Loucy (cell line): ENCODE results near the gene TTL.
A peak's percentile ranks its signal among the peaks of the same experiment; 100 is the strongest.

ENCODE experiments used
- H2AFZ ChIP-seq: fragments of 200-600 bp; sonication (generic); 2 replicates; pipeline ENCODE4 v1.6.0; 2016; ENCODE audit warnings: antibody characterized with exemption, mild to moderate bottlenecking, low read length, moderate library complexity
- H3F3A ChIP-seq: fragments of 200-600 bp; 2 replicates; pipeline ENCODE4 v1.6.0; 2016; ENCODE audit warnings: antibody characterized with exemption, low read depth, mild to moderate bottlenecking
- H3K27me3 ChIP-seq: fragments of 200-600 bp; sonication (generic); 2 replicates; pipeline ENCODE4 v1.6.1; 2014; ENCODE audit warnings: low read length, mild to moderate bottlenecking; ENCODE audit not compliant: insufficient read depth, poor library complexity, severe bottlenecking
- H3K36me3 ChIP-seq: fragments of 200-600 bp; sonication (generic); 2 replicates; pipeline ENCODE4 v1.6.1; 2016; ENCODE audit warnings: low read length; ENCODE audit not compliant: insufficient read depth
- H3K4me1 ChIP-seq: fragments of 200-600 bp; sonication (generic); 2 replicates; pipeline ENCODE4 v1.5.1; 2014; ENCODE audit warnings: low read length, mild to moderate bottlenecking; ENCODE audit not compliant: insufficient read depth, poor library complexity, severe bottlenecking
- H3K4me2 ChIP-seq: fragments of 200-600 bp; sonication (generic); 2 replicates; pipeline ENCODE4 v1.6.0; 2014; ENCODE audit warnings: antibody characterized with exemption, low read length, low read depth, mild to moderate bottlenecking; ENCODE audit not compliant: poor library complexity, severe bottlenecking
- H3K4me3 ChIP-seq: fragments of 200-600 bp; sonication (generic); 2 replicates; pipeline ENCODE4 v1.5.1; 2014; ENCODE audit warnings: low read length, mild to moderate bottlenecking, mixed read lengths; ENCODE audit not compliant: poor library complexity, severe bottlenecking
- H3K79me2 ChIP-seq: fragments of 200-600 bp; sonication (generic); 2 replicates; pipeline ENCODE4 v1.6.1; 2014; ENCODE audit warnings: low read length; ENCODE audit not compliant: insufficient read depth
- H3K9ac ChIP-seq: fragments of 200-600 bp; sonication (generic); 2 replicates; pipeline ENCODE4 v1.6.0; 2014; ENCODE audit warnings: mild to moderate bottlenecking, low read depth, low read length, moderate library complexity; ENCODE audit not compliant: poor library complexity, severe bottlenecking
- H3K9me2 ChIP-seq: fragments of 200-600 bp; sonication (generic); replicated peaks from 2 replicates; pipeline ENCODE4 v1.6.1; 2016; ENCODE audit warnings: low read depth, low read length, mixed read lengths
- H3K9me3 ChIP-seq: fragments of 200-600 bp; sonication (generic); 2 replicates; pipeline ENCODE4 v1.6.1; 2014; ENCODE audit warnings: mild to moderate bottlenecking, antibody characterized with exemption, low read length, low read depth; ENCODE audit not compliant: insufficient read depth
- H4K20me1 ChIP-seq: fragments of 200-600 bp; sonication (generic); 2 replicates; pipeline ENCODE4 v1.6.0; 2014; ENCODE audit warnings: antibody characterized with exemption, low read length, mild to moderate bottlenecking; ENCODE audit not compliant: insufficient read depth, poor library complexity, severe bottlenecking
- EZH2phosphoT487 ChIP-seq: fragments of 200-600 bp; IDR thresholded peaks from 2 replicates; pipeline ENCODE4 v1.6.1; 2018; ENCODE audit warnings: antibody characterized with exemption, mild to moderate bottlenecking, moderate library complexity, borderline replicate concordance
- TF ChIP-seq, protein P1 (sequence below): fragments of 200-600 bp; sonication (generic); conservative IDR thresholded peaks from 2 replicates; pipeline ENCODE4 v1.5.1; 2014; ENCODE audit warnings: mild to moderate bottlenecking, antibody characterized with exemption, low read length

The TTL gene

DNA sequence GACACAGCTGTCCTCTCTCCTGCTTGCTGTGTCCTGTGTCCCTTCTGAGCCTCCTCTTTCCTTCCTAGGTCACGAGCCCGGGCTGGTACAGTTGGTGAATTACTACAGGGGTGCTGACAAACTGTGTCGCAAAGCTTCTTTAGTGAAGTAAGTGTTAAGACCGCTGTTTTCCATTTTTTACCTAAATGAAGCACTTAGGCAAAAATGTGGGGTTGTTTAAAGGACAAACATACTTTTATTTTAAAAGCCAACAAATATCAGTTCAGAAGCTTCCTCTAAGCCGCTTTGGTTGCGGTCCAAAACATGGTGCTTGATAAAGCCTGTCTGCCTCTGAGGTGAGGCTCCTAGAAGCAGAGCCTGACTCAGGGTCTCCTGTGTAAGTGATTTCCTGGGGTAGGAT lies 3.9 kb downstream of the TTL start:
- Histone ChIP-seq H4K20me1 (no peaks in the 10 kb centered on the region), H3K4me1 (peaks cover 38% of the 10 kb centered on the region), H3K9me2 (no peaks in the 10 kb centered on the region), H2AFZ (no peak overlapping the region), H3K79me2 (peaks cover 46% of the 10 kb centered on the region), H3K4me2 (peak overlapping the region; percentile 43), H3K9ac (no peak overlapping the region), H3K36me3 (0 out of 2 replicates have a peak, but pooled peaks cover 2% of the 10 kb centered on the region), H3F3A (0 out of 2 replicates have a peak, but pooled peaks cover 5% of the 10 kb centered on the region), H3K4me3 (no peak overlapping the region), H3K27me3 (no peaks in the 10 kb centered on the region), H3K9me3 (no peaks in the 10 kb centered on the region)
- TF ChIP-seq, protein P1, sequence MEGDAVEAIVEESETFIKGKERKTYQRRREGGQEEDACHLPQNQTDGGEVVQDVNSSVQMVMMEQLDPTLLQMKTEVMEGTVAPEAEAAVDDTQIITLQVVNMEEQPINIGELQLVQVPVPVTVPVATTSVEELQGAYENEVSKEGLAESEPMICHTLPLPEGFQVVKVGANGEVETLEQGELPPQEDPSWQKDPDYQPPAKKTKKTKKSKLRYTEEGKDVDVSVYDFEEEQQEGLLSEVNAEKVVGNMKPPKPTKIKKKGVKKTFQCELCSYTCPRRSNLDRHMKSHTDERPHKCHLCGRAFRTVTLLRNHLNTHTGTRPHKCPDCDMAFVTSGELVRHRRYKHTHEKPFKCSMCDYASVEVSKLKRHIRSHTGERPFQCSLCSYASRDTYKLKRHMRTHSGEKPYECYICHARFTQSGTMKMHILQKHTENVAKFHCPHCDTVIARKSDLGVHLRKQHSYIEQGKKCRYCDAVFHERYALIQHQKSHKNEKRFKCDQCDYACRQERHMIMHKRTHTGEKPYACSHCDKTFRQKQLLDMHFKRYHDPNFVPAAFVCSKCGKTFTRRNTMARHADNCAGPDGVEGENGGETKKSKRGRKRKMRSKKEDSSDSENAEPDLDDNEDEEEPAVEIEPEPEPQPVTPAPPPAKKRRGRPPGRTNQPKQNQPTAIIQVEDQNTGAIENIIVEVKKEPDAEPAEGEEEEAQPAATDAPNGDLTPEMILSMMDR, result no peak
- no peak for TF ChIP-seq EZH2phosphoT487

DNA sequence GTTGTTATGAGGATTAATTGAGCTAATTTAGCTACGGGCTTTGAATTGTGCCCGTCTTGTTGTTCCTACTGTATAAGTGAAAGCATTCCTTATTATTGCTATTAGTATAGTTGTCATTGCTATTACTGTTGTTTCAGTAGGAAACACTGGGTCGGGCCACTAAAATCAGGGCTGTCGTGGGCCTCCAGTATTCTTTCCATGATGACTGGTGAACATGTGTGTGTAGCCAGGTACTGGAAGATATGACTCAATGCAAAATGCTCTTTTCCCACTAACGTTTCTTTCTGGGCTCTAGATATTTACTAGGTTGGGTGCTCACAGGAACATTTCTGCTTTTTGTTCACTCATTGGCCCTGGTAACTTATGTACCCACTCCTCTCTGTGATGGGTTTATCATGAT lies 4.9 kb downstream of the TTL start:
- Histone ChIP-seq H3K79me2 (peaks cover 50% of the 10 kb centered on the region), H3K36me3 (0 out of 2 replicates have a peak, but pooled peaks cover 2% of the 10 kb centered on the region)

DNA sequence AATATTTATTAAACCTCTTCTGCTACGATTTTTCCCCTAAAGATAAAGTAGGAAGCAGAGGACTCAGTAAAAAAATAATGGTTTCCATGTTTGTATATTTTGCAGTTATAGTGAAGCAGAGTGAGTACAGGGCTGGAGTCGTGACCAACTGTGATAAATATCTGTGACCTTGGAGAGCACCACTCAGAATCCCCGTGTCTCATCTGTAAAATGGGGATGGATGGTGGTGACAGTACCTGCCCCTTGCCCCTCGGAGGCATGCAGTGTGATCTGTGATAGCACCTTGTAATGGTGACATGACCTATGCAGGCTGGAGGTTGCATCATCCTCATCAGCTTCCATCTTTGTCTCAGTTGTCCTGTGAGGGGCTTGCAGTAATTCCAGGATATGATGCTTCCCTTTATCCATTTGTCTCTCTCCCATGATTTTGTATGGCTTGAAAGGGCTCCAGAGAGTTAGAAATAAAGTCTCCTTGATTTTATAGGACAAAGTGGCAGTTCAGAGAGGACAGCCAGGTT lies 5.5 kb downstream of the TTL start:
- H3K4me2 ChIP-seq, result peak overlapping the region; percentile 11
- H4K20me1 ChIP-seq, result no peaks in the 10 kb centered on the region
- no peaks in the 10 kb centered on the region for H3K9me3 ChIP-seq
- H3K27me3 ChIP-seq, result no peaks in the 10 kb centered on the region
- 0 out of 2 replicates have a peak, but pooled peaks cover 2% of the 10 kb centered on the region for H3K36me3 ChIP-seq
- H3K79me2 ChIP-seq, result peaks cover 50% of the 10 kb centered on the region
- H3K4me3 ChIP-seq, result no peak overlapping the region
- H2AFZ ChIP-seq, result no peak overlapping the region
- no peak for TF ChIP-seq EZH2phosphoT487
- TF ChIP-seq, protein P1, result no peak
- no peaks in the 10 kb centered on the region for H3K9me2 ChIP-seq
- H3F3A ChIP-seq, result 0 out of 2 replicates have a peak, but pooled peaks cover 5% of the 10 kb centered on the region
- peaks cover 37% of the 10 kb centered on the region for H3K4me1 ChIP-seq
- H3K9ac ChIP-seq, result no peak overlapping the region

More for the DNA sequence above, 4.9 kb downstream of the TTL start:
- Histone ChIP-seq H3K27me3 (no peaks in the 10 kb centered on the region), H3K9ac (no peak overlapping the region), H3K4me1 (peaks cover 37% of the 10 kb centered on the region), H3F3A (0 out of 2 replicates have a peak, but pooled peaks cover 5% of the 10 kb centered on the region), H3K4me2 (peak overlapping the region; percentile 43), H3K4me3 (no peak overlapping the region), H3K9me3 (no peaks in the 10 kb centered on the region), H4K20me1 (no peaks in the 10 kb centered on the region), H3K9me2 (no peaks in the 10 kb centered on the region), H2AFZ (no peak overlapping the region)
- TF ChIP-seq, protein P1, result no peak
- TF ChIP-seq EZH2phosphoT487, result no peak
